ENCODE results near the gene KRT23. TPM values are rescaled to one million over a fixed set of nuclear protein-coding genes. Genes with fewer than 3 reads are reported as not detected.

KRT23 gene
- total RNA-seq, 1 experiment from 2014 or later, result not detected

GRCh38 chr17:40883626-40884334 lies 53.7 kb downstream of the KRT23 start:
- no peaks in the 10 kb centered on the region for H3K4me1 ChIP-seq (replicated peaks; ENCODE audit: insufficient read depth)
- DNase-seq, result no peak
- ChIA-PET CTCF (no interaction called here), POLR2A (ENCODE audit: unreplicated experiment) (no interaction called here)
- H3K4me2 ChIP-seq, result no peak overlapping the region
- H3K9me3 ChIP-seq (ENCODE audit: insufficient read depth, low read depth), result no peaks in the 10 kb centered on the region; the same call in 1 of the 2 replicates
- H3K4me3 ChIP-seq, result no peak overlapping the region
- no peaks in the 10 kb centered on the region for H4K20me1 ChIP-seq (ENCODE audit: insufficient read depth)
- no peaks in the 10 kb centered on the region for H3K79me2 ChIP-seq (ENCODE audit: low read depth)
- no peak for TF ChIP-seq CTCF (conservative IDR thresholded peaks at IDR 0.05)
- TF ChIP-seq EZH2 (IDR thresholded peaks at IDR 0.05; ENCODE audit: low read depth), result no peak
- no peaks in the 10 kb centered on the region for H3K27me3 ChIP-seq (ENCODE audit: insufficient read depth, low read depth)
- peak overlapping the region; percentile 32; the same call in 1 of the 2 replicates for H2AFZ ChIP-seq
- no peaks in the 10 kb centered on the region for H3K9me2 ChIP-seq (ENCODE audit: insufficient read depth)
- intact Hi-C loops (cut with micrococcal nuclease; ENCODE audit: unreplicated experiment), result no loop called here
- H3K27ac ChIP-seq, result no peak overlapping the region
- no peaks in the 10 kb centered on the region for H3F3A ChIP-seq (ENCODE audit: insufficient read depth, low read depth)
- no peaks in the 10 kb centered on the region for H3K36me3 ChIP-seq (ENCODE audit: low read depth)
- BruUV-seq (replicated peaks), result no TSS peak

GRCh38 chr17:40883031-40883430 lies 54.4 kb downstream of the KRT23 start:
- Histone ChIP-seq H3K4me3 (no peak overlapping the region), H3K9me3 (ENCODE audit: insufficient read depth, low read depth) (no peaks in the 10 kb centered on the region; the same call in 1 of the 2 replicates), H3F3A (ENCODE audit: insufficient read depth, low read depth) (no peaks in the 10 kb centered on the region), H3K27ac (no peak overlapping the region), H3K9me2 (ENCODE audit: insufficient read depth) (no peaks in the 10 kb centered on the region), H3K27me3 (ENCODE audit: insufficient read depth, low read depth) (no peaks in the 10 kb centered on the region), H4K20me1 (ENCODE audit: insufficient read depth) (no peaks in the 10 kb centered on the region), H3K4me1 (replicated peaks; ENCODE audit: insufficient read depth) (no peaks in the 10 kb centered on the region), H3K36me3 (ENCODE audit: low read depth) (no peaks in the 10 kb centered on the region), H2AFZ (no peak overlapping the region), H3K4me2 (no peak overlapping the region), H3K79me2 (ENCODE audit: low read depth) (no peaks in the 10 kb centered on the region)
- BruUV-seq (replicated peaks), result no TSS peak
- TF ChIP-seq CTCF (conservative IDR thresholded peaks at IDR 0.05), result no peak
- no peak for TF ChIP-seq EZH2 (IDR thresholded peaks at IDR 0.05; ENCODE audit: low read depth)
- DNase-seq, result no peak
- ChIA-PET POLR2A (ENCODE audit: unreplicated experiment) (no interaction called here), CTCF (no interaction called here)
- intact Hi-C loops (cut with micrococcal nuclease; ENCODE audit: unreplicated experiment), result no loop called here

- no peak overlapping the region for H3K4me3 ChIP-seq
- no peak overlapping the region for H2AFZ ChIP-seq
- no peak for DNase-seq
- no peaks in the 10 kb centered on the region for H3K9me3 ChIP-seq (ENCODE audit: insufficient read depth, low read depth)
- no peaks in the 10 kb centered on the region for H3K4me1 ChIP-seq (replicated peaks; ENCODE audit: insufficient read depth)
- intact Hi-C loops (cut with micrococcal nuclease; ENCODE audit: unreplicated experiment), result no loop called here
- no peak overlapping the region for H3K27ac ChIP-seq
- no peaks in the 10 kb centered on the region for H3K79me2 ChIP-seq (ENCODE audit: low read depth)
- ChIA-PET CTCF (no interaction called here), POLR2A (ENCODE audit: unreplicated experiment) (no interaction called here)
- no TSS peak for BruUV-seq (replicated peaks)
- no peaks in the 10 kb centered on the region for H3K27me3 ChIP-seq (ENCODE audit: insufficient read depth, low read depth)
- no peak overlapping the region for H3K4me2 ChIP-seq
- H3K36me3 ChIP-seq (ENCODE audit: low read depth), result no peaks in the 10 kb centered on the region
- TF ChIP-seq EZH2 (IDR thresholded peaks at IDR 0.05; ENCODE audit: low read depth) (no peak), CTCF (conservative IDR thresholded peaks at IDR 0.05) (no peak)
- no peaks in the 10 kb centered on the region for H3F3A ChIP-seq (ENCODE audit: insufficient read depth, low read depth)
- no peaks in the 10 kb centered on the region for H3K9me2 ChIP-seq (ENCODE audit: insufficient read depth)
- no peaks in the 10 kb centered on the region for H4K20me1 ChIP-seq (ENCODE audit: insufficient read depth)
Observed at GRCh38 chr17:40879026-40879425, 58.4 kb downstream of the KRT23 start.
